Keratinocyte (primary cell): ENCODE results near the gene IL1RAPL2. TPM values are rescaled to one million over a fixed set of nuclear protein-coding genes. Genes with fewer than 3 reads are reported as not detected.

Source experiments
- DNase-seq: peaks from one replicate; pipeline ENCODE4 v3.0.0-alpha.2; 2011; ENCODE audit warnings: low read depth, missing footprints, low spot score
- FAIRE-seq: peaks from 2 replicates; lab custom pipeline; 2011; peaks lifted over from hg19 to GRCh38; lab: Jason Lieb, UNC
- H2AFZ ChIP-seq: 2 replicates; pipeline ENCODE4 v1.6.0; 2012; ENCODE audit warnings: low read length, control low read depth, inconsistent platforms; ENCODE audit not compliant: control insufficient read depth
- H3K27ac ChIP-seq: 2 replicates; pipeline ENCODE4 v1.5.1; 2011; ENCODE audit warnings: low read length; ENCODE audit not compliant: control insufficient read depth, insufficient read depth
- H3K27me3 ChIP-seq: 3 replicates; pipeline ENCODE4 v1.6.0; 2011; ENCODE audit warnings: low read length; ENCODE audit not compliant: control insufficient read depth, insufficient read depth; ENCODE audit errors: extremely low read depth
- H3K36me3 ChIP-seq, 2 experiments: 2 replicates in 1 of 2; 3 replicates in 1 of 2; pipeline ENCODE4 v1.5.1; 2011; ENCODE audit warnings: low read length in 2 of 2, mild to moderate bottlenecking in 1 of 2; ENCODE audit not compliant: control insufficient read depth in 2 of 2, insufficient read depth in 2 of 2; ENCODE audit errors: extremely low read depth in 1 of 2
- H3K4me1 ChIP-seq: 3 replicates; pipeline ENCODE4 v1.5.1; 2011; ENCODE audit warnings: low read length; ENCODE audit not compliant: control insufficient read depth, insufficient read depth; ENCODE audit errors: extremely low read depth
- H3K4me2 ChIP-seq: 3 replicates; pipeline ENCODE4 v1.6.0; 2011; ENCODE audit warnings: low read depth, low read length; ENCODE audit not compliant: control insufficient read depth, insufficient read depth; ENCODE audit errors: extremely low read depth
- H3K4me3 ChIP-seq, 3 experiments: fragments of 200-600 bp in 1 of 3; sonication (generic) in 1 of 3; 2 replicates in 2 of 3; 3 replicates in 1 of 3; pipeline ENCODE4 v1.5.1; 2011 to 2016; ENCODE audit warnings: low read length in 3 of 3, mild to moderate bottlenecking in 3 of 3, control low read depth in 2 of 3, inconsistent platforms in 1 of 3, low read depth in 1 of 3, mixed read lengths in 1 of 3, mixed run types in 1 of 3, moderate library complexity in 1 of 3; ENCODE audit not compliant: control insufficient read depth in 2 of 3, insufficient read depth in 2 of 3; ENCODE audit errors: extremely low read depth in 1 of 3
- H3K79me2 ChIP-seq: 2 replicates; pipeline ENCODE4 v1.6.0; 2012; ENCODE audit warnings: low read length; ENCODE audit not compliant: control insufficient read depth, insufficient read depth
- H3K9ac ChIP-seq: 3 replicates; pipeline ENCODE4 v1.6.0; 2011; ENCODE audit warnings: low read length; ENCODE audit not compliant: control insufficient read depth, insufficient read depth; ENCODE audit errors: extremely low read depth
- H3K9me1 ChIP-seq: 3 replicates; pipeline ENCODE4 v1.6.0; 2011; ENCODE audit warnings: low read length; ENCODE audit not compliant: control insufficient read depth, insufficient read depth; ENCODE audit errors: extremely low read depth
- H3K9me3 ChIP-seq: 2 replicates; pipeline ENCODE4 v1.5.1; 2012; ENCODE audit warnings: low read depth, low read length; ENCODE audit not compliant: control insufficient read depth
- H4K20me1 ChIP-seq: 3 replicates; pipeline ENCODE4 v1.6.0; 2011; ENCODE audit warnings: low read length; ENCODE audit not compliant: control insufficient read depth, insufficient read depth; ENCODE audit errors: extremely low read depth
- CTCF ChIP-seq, 3 experiments: IDR thresholded peaks in 1 of 3; conservative IDR thresholded peaks in 1 of 3; optimal IDR thresholded peaks in 1 of 3; 2 replicates in 2 of 3; 3 replicates in 1 of 3; pipeline versions ENCODE3 to v1.5.1; 2011; ENCODE audit warnings: low read length in 3 of 3, mild to moderate bottlenecking in 3 of 3, moderate library complexity in 2 of 3, control low read depth in 1 of 3, inconsistent platforms in 1 of 3; ENCODE audit not compliant: insufficient read depth in 2 of 3; ENCODE audit errors: extremely low read depth in 1 of 3
- EZH2 ChIP-seq: IDR thresholded peaks from one replicate; pipeline ENCODE4 v1.6.1; 2012; ENCODE audit warnings: inconsistent platforms, mild to moderate bottlenecking, low read length, moderate library complexity
- dilution Hi-C: fragments of 300-500 bp; cut with MboI; formaldehyde crosslinking; loops from one replicate; pipeline ENCODE4 v1.7.0; 2020; ENCODE audit warnings: low sequenced_read_pairs; ENCODE audit not compliant: extremely low pct_ligation_motif_present
- polyA plus RNA-seq, 5 experiments: library from polyadenylated mRNA; depleted of rRNA in 3 of 5; stranded (reverse) in 3 of 5; stranded (forward) in 1 of 5; unstranded in 1 of 5; fragments of >200 nt; gene quantifications; 1 replicate in 1 of 5; 2 replicates in 3 of 5; 3 replicates in 1 of 5; pipeline versions ENCODE4 v1.2.1 to v1.2.3, GENCODE V29; 2011 to 2012; ENCODE audit warnings: missing spikeins in 2 of 5, low read depth in 1 of 5, low replicate concordance in 1 of 5

The IL1RAPL2 gene
- polyA plus RNA-seq, 1 donor (not counting 4 experiments of a cell fraction or from before 2014, with no cell fraction given) = 0.24 TPM

- no peaks in the 10 kb centered on the region for H4K20me1 ChIP-seq
- no peaks in the 10 kb centered on the region for H3K4me1 ChIP-seq
- no peaks in the 10 kb centered on the region for H3K36me3 ChIP-seq
- FAIRE-seq (no peak), DNase-seq (no peak)
- no peak overlapping the region for H3K27ac ChIP-seq
- no peak overlapping the region for H3K9ac ChIP-seq
- dilution Hi-C loops = no loop called here
- TF ChIP-seq CTCF (optimal IDR thresholded peaks at IDR 0.05 in 1 of 3, IDR thresholded peaks at IDR 0.05 in 1 of 3, conservative IDR thresholded peaks at IDR 0.05 in 1 of 3; ENCODE audit: extremely low read depth in 1 of 3, insufficient read depth in 2 of 3, low read length in 3 of 3) (peak in 1 of 3 experiments; percentile 21), EZH2 (no peak)
- H3K9me3 ChIP-seq = no peaks in the 10 kb centered on the region
- no peak overlapping the region for H2AFZ ChIP-seq
- no peak overlapping the region for H3K4me2 ChIP-seq
- no peaks in the 10 kb centered on the region for H3K79me2 ChIP-seq
- no peaks in the 10 kb centered on the region for H3K27me3 ChIP-seq
- no peak overlapping the region for H3K4me3 ChIP-seq
- H3K9me1 ChIP-seq = no peaks in the 10 kb centered on the region
Observed at GRCh38 chrX:105260291-105261043, 694.5 kb downstream of the IL1RAPL2 start.

GRCh38 chrX:105263171-105263570, 697.2 kb downstream of the IL1RAPL2 start:
- no peak overlapping the region for H3K4me2 ChIP-seq
- dilution Hi-C loops = no loop called here

More at GRCh38 chrX:105263171-105263570, 697.2 kb downstream of the IL1RAPL2 start:
- H4K20me1 ChIP-seq = no peaks in the 10 kb centered on the region
- H3K27ac ChIP-seq = no peak overlapping the region
- FAIRE-seq (no peak), DNase-seq (no peak)
- no peaks in the 10 kb centered on the region for H3K9me1 ChIP-seq
- H3K9ac ChIP-seq = no peak overlapping the region
- H3K79me2 ChIP-seq = no peaks in the 10 kb centered on the region
- no peaks in the 10 kb centered on the region for H3K4me1 ChIP-seq
- no peak overlapping the region for H2AFZ ChIP-seq
- H3K4me3 ChIP-seq = no peak overlapping the region
- no peaks in the 10 kb centered on the region for H3K36me3 ChIP-seq
- no peak for TF ChIP-seq EZH2
- no peak for TF ChIP-seq CTCF (optimal IDR thresholded peaks at IDR 0.05 in 1 of 3, IDR thresholded peaks at IDR 0.05 in 1 of 3, conservative IDR thresholded peaks at IDR 0.05 in 1 of 3; ENCODE audit: extremely low read depth in 1 of 3, insufficient read depth in 2 of 3, low read length in 3 of 3)
- no peaks in the 10 kb centered on the region for H3K9me3 ChIP-seq
- no peaks in the 10 kb centered on the region for H3K27me3 ChIP-seq
